Loucy (cell line): ENCODE results near the gene LAMC3.

ENCODE experiments used
- CTCF ChIP-seq: fragments of 200-600 bp; sonication (generic); conservative IDR thresholded peaks from 2 replicates; pipeline ENCODE4 v1.5.1; 2014; ENCODE audit warnings: mild to moderate bottlenecking, antibody characterized with exemption, low read length
- EZH2phosphoT487 ChIP-seq: fragments of 200-600 bp; IDR thresholded peaks from 2 replicates; pipeline ENCODE4 v1.6.1; 2018; ENCODE audit warnings: antibody characterized with exemption, mild to moderate bottlenecking, moderate library complexity, borderline replicate concordance

DNA sequence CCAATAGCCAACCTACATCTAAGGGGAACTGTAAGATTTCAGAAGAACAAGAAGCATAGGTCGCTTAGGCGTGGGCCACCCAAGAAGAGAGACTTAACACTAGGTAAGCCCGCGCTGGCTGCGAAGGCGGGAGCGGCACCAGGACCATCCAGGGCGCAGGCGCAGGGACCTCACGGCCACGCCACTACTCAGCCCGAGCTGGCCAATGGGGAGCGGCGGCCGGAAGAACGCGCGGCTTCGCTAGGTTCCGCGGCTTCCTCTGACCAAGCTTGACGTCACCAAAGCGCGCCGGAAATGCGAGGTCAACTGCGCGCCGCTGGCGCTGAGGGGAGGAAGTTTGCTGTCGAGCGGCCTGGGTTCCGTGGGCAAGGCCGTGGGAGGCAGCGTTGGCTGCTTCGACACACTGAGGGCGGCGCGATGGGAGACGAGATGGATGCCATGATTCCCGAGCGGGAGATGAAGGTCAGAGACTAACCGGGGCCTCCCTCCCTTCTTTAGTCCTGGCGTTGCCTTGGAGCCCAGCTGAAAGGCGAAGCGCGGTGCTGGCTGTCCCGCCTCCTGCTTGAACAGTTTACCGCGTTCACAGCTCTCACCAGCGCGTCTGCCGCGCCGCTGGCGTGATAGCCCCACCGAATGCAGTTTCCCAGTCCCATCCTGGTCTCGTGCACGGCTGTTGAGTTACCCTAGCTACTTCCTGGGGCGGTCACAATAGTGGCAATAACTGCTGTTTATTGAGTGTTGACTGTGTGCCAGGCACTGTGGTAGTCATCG, 116.5 kb downstream of the LAMC3 start, which contains the start of gene NUP214:
- TF ChIP-seq CTCF (no peak), EZH2phosphoT487 (no peak)
